ENCODE results near the gene DYRK1A.

DNA sequence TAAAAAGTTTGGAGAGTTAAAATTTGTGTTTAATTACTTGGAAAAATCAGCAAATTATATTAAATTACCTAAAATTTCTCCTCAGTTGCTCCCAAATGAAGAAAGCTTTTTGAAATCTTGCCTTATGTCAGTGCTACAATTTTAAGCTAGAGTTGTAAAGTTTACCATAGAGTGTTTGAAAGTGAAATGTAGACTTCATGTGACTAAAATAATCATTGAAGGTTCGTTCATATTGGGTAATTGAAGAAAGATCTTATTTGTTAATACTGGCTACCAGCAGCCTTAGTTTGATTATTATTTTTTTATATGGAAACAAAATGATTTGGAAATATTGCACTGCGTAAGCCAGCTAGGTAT, 4.4 kb downstream of the DYRK1A start:
- TF ChIP-seq, protein P1, sequence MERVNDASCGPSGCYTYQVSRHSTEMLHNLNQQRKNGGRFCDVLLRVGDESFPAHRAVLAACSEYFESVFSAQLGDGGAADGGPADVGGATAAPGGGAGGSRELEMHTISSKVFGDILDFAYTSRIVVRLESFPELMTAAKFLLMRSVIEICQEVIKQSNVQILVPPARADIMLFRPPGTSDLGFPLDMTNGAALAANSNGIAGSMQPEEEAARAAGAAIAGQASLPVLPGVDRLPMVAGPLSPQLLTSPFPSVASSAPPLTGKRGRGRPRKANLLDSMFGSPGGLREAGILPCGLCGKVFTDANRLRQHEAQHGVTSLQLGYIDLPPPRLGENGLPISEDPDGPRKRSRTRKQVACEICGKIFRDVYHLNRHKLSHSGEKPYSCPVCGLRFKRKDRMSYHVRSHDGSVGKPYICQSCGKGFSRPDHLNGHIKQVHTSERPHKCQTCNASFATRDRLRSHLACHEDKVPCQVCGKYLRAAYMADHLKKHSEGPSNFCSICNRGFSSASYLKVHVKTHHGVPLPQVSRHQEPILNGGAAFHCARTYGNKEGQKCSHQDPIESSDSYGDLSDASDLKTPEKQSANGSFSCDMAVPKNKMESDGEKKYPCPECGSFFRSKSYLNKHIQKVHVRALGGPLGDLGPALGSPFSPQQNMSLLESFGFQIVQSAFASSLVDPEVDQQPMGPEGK (CRISPR knock-in tag; IDR thresholded peaks at IDR 0.05; ENCODE audit: borderline replicate concordance): no peak
- no peak for TF ChIP-seq SNAI2 (CRISPR knock-in tag; IDR thresholded peaks at IDR 0.05)
- TF ChIP-seq ZFP3 (CRISPR knock-in tag; IDR thresholded peaks at IDR 0.05): no peak
- TF ChIP-seq ZC3H10 (CRISPR knock-in tag; IDR thresholded peaks at IDR 0.05): no peak
- TF ChIP-seq, protein P2, sequence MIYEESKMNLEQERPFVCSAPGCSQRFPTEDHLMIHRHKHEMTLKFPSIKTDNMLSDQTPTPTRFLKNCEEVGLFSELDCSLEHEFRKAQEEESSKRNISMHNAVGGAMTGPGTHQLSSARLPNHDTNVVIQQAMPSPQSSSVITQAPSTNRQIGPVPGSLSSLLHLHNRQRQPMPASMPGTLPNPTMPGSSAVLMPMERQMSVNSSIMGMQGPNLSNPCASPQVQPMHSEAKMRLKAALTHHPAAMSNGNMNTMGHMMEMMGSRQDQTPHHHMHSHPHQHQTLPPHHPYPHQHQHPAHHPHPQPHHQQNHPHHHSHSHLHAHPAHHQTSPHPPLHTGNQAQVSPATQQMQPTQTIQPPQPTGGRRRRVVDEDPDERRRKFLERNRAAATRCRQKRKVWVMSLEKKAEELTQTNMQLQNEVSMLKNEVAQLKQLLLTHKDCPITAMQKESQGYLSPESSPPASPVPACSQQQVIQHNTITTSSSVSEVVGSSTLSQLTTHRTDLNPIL (CRISPR knock-in tag; IDR thresholded peaks at IDR 0.05; ENCODE audit: low read depth): no peak
- TF ChIP-seq ZNF565 (CRISPR knock-in tag; conservative IDR thresholded peaks at IDR 0.05; ENCODE audit: low read depth): no peak
- TF ChIP-seq, protein P3, sequence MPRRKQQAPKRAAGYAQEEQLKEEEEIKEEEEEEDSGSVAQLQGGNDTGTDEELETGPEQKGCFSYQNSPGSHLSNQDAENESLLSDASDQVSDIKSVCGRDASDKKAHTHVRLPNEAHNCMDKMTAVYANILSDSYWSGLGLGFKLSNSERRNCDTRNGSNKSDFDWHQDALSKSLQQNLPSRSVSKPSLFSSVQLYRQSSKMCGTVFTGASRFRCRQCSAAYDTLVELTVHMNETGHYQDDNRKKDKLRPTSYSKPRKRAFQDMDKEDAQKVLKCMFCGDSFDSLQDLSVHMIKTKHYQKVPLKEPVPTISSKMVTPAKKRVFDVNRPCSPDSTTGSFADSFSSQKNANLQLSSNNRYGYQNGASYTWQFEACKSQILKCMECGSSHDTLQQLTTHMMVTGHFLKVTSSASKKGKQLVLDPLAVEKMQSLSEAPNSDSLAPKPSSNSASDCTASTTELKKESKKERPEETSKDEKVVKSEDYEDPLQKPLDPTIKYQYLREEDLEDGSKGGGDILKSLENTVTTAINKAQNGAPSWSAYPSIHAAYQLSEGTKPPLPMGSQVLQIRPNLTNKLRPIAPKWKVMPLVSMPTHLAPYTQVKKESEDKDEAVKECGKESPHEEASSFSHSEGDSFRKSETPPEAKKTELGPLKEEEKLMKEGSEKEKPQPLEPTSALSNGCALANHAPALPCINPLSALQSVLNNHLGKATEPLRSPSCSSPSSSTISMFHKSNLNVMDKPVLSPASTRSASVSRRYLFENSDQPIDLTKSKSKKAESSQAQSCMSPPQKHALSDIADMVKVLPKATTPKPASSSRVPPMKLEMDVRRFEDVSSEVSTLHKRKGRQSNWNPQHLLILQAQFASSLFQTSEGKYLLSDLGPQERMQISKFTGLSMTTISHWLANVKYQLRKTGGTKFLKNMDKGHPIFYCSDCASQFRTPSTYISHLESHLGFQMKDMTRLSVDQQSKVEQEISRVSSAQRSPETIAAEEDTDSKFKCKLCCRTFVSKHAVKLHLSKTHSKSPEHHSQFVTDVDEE (CRISPR knock-in tag; IDR thresholded peaks at IDR 0.05): no peak
- TF ChIP-seq ESRRG (CRISPR knock-in tag; IDR thresholded peaks at IDR 0.05): no peak
